Esophagus muscularis mucosa (tissue), 4 donors: ENCODE data around the gene BMPR1B.
"Not testable (repeated sequence)": the region's sequence is repeated elsewhere in the genome, so short reads cannot be mapped to it uniquely, and the experiment has no call there.

Source experiments
- EP300 ChIP-seq: sonication (generic); formaldehyde crosslinking; IDR thresholded peaks from one replicate; pipeline ENCODE4 v1.6.1; 2017; ENCODE audit warnings: antibody characterized with exemption
- POLR2A ChIP-seq: fragments of 450-650 bp; IDR thresholded peaks from one replicate; pipeline ENCODE4 v1.6.1; 2017; ENCODE audit warnings: antibody characterized with exemption, moderate library complexity, mild to moderate bottlenecking, low read depth
- POLR2AphosphoS5 ChIP-seq, 2 donors: sonication (generic); formaldehyde crosslinking; IDR thresholded peaks; one replicate each; pipeline ENCODE4 v1.6.1; 2017; ENCODE audit warnings: antibody characterized with exemption in 2 of 2
- TF ChIP-seq, protein P1 (sequence below), 3 experiments: fragments of 200-600 bp in 2 of 3; fragments of 450-650 bp in 1 of 3; sonication (generic) in 2 of 3; IDR thresholded peaks; one replicate each; pipeline ENCODE4 v1.5.1; 2017 to 2019; ENCODE audit warnings: antibody characterized with exemption in 3 of 3, mild to moderate bottlenecking in 2 of 3, moderate library complexity in 1 of 3

DNA sequence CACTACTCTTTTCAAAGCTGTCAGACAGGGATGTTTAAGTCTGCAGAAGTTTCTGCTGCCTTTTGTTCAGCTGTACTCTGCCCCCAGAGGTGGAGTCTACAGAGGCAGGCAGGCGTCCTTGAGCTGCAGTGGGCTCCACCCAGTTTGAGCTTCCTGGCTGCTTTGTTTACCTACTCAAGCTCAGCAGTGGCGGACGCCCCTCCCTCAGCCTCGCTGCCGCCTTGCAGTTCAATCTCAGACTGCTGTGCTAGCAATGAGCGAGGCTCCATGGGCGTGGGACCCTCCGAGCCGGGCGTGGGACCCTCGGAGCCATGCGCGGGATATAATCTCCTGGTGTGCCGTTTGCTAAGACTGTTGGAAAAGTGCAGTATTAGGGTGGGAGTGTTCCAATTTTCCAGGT lies 381.7 kb downstream of the BMPR1B start:
- TF ChIP-seq POLR2A; POLR2AphosphoS5 (IDR thresholded peaks at IDR 0.05); EP300: not testable (repeated sequence)
- TF ChIP-seq, protein P1, sequence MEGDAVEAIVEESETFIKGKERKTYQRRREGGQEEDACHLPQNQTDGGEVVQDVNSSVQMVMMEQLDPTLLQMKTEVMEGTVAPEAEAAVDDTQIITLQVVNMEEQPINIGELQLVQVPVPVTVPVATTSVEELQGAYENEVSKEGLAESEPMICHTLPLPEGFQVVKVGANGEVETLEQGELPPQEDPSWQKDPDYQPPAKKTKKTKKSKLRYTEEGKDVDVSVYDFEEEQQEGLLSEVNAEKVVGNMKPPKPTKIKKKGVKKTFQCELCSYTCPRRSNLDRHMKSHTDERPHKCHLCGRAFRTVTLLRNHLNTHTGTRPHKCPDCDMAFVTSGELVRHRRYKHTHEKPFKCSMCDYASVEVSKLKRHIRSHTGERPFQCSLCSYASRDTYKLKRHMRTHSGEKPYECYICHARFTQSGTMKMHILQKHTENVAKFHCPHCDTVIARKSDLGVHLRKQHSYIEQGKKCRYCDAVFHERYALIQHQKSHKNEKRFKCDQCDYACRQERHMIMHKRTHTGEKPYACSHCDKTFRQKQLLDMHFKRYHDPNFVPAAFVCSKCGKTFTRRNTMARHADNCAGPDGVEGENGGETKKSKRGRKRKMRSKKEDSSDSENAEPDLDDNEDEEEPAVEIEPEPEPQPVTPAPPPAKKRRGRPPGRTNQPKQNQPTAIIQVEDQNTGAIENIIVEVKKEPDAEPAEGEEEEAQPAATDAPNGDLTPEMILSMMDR (IDR thresholded peaks at IDR 0.05) = not testable (repeated sequence)
